ENCODE measurements around the gene TMEM169. TPM values are rescaled to one million over a fixed set of nuclear protein-coding genes. Genes with fewer than 3 reads are reported as not detected.

The TMEM169 gene
- polyA plus RNA-seq, 1 donor from 2014 or later, result 29.6 TPM

GRCh38 chr2:216098421-216099334, 17.0 kb downstream of the TMEM169 start:
- H3K9me3 ChIP-seq (ENCODE audit: low read length), result no peaks in the 10 kb centered on the region
- H3K9me2 ChIP-seq (ENCODE audit: insufficient read depth, low read length), result no peaks in the 10 kb centered on the region
- H3K9ac ChIP-seq (ENCODE audit: low read length), result no peak overlapping the region
- no peak for TF ChIP-seq MXI1 (conservative IDR thresholded peaks at IDR 0.05; ENCODE audit: poor library complexity, severe bottlenecking)
- TF ChIP-seq SMC3 (conservative IDR thresholded peaks at IDR 0.05; ENCODE audit: poor library complexity), result no peak
- no peak for TF ChIP-seq RAD21 (conservative IDR thresholded peaks at IDR 0.05)
- TF ChIP-seq, protein P1, sequence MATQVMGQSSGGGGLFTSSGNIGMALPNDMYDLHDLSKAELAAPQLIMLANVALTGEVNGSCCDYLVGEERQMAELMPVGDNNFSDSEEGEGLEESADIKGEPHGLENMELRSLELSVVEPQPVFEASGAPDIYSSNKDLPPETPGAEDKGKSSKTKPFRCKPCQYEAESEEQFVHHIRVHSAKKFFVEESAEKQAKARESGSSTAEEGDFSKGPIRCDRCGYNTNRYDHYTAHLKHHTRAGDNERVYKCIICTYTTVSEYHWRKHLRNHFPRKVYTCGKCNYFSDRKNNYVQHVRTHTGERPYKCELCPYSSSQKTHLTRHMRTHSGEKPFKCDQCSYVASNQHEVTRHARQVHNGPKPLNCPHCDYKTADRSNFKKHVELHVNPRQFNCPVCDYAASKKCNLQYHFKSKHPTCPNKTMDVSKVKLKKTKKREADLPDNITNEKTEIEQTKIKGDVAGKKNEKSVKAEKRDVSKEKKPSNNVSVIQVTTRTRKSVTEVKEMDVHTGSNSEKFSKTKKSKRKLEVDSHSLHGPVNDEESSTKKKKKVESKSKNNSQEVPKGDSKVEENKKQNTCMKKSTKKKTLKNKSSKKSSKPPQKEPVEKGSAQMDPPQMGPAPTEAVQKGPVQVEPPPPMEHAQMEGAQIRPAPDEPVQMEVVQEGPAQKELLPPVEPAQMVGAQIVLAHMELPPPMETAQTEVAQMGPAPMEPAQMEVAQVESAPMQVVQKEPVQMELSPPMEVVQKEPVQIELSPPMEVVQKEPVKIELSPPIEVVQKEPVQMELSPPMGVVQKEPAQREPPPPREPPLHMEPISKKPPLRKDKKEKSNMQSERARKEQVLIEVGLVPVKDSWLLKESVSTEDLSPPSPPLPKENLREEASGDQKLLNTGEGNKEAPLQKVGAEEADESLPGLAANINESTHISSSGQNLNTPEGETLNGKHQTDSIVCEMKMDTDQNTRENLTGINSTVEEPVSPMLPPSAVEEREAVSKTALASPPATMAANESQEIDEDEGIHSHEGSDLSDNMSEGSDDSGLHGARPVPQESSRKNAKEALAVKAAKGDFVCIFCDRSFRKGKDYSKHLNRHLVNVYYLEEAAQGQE (IDR thresholded peaks at IDR 0.05; ENCODE audit: borderline replicate concordance), result no peak
- no peak for TF ChIP-seq EZH2 (IDR thresholded peaks at IDR 0.05; ENCODE audit: borderline replicate concordance, insufficient read depth, low read length, poor library complexity, severe bottlenecking)
- TF ChIP-seq EP300 (conservative IDR thresholded peaks at IDR 0.05; ENCODE audit: poor library complexity, severe bottlenecking), result no peak
- TF ChIP-seq POLR2AphosphoS5 (IDR thresholded peaks at IDR 0.05), result no peak
- no peak for TF ChIP-seq CTCF (IDR thresholded peaks at IDR 0.05; ENCODE audit: poor library complexity, severe bottlenecking)
- TF ChIP-seq TAF1 (IDR thresholded peaks at IDR 0.05; ENCODE audit: low read depth), result no peak
- no peaks in the 10 kb centered on the region for H3K79me2 ChIP-seq (replicated peaks; ENCODE audit: insufficient read depth, low read length)
- peaks cover 8% of the 10 kb centered on the region for H3K36me3 ChIP-seq (ENCODE audit: insufficient read depth, low read length)
- no peak overlapping the region for H3K4me2 ChIP-seq (ENCODE audit: low read length)
- no peak overlapping the region for H3K4me3 ChIP-seq (ENCODE audit: low read length)
- H3K27me3 ChIP-seq (ENCODE audit: insufficient read depth, low read depth, low read length), result no peaks in the 10 kb centered on the region
- H3K27ac ChIP-seq (ENCODE audit: low read length), result no peak overlapping the region
- no peaks in the 10 kb centered on the region for H4K20me1 ChIP-seq (ENCODE audit: insufficient read depth)
- H3F3A ChIP-seq (ENCODE audit: insufficient read depth, low read length, poor library complexity, severe bottlenecking), result no peaks in the 10 kb centered on the region
- H2AFZ ChIP-seq (ENCODE audit: low read depth, low read length), result no peak overlapping the region

DNA sequence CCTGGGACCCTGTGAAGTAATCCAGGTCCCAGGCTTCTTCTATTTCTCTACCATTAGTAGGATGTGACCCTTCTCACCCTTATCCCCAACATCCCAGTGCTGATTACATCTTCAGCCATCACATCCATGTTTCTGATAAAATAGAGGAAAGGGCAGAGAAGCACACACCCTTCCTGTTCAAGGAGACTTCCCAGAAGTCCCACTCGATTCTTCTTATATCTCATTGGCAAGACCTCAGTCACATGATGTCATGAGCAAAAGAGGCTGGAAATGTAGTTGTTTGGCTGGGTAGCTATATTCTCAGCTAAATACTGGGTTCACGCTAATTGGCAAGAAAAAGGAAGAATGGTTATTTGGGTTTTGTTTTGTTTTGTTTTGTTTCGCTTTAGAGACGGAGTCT, 19.4 kb downstream of the TMEM169 start:
- Histone ChIP-seq H3K27ac (ENCODE audit: low read length) (no peak overlapping the region), H3K27me3 (ENCODE audit: insufficient read depth, low read depth, low read length) (no peaks in the 10 kb centered on the region), H3K79me2 (replicated peaks; ENCODE audit: insufficient read depth, low read length) (no peaks in the 10 kb centered on the region), H3K9me3 (ENCODE audit: low read length) (no peaks in the 10 kb centered on the region), H2AFZ (ENCODE audit: low read depth, low read length) (no peak overlapping the region), H3K9ac (ENCODE audit: low read length) (no peak overlapping the region), H3K36me3 (ENCODE audit: insufficient read depth, low read length) (peaks cover 8% of the 10 kb centered on the region), H3F3A (ENCODE audit: insufficient read depth, low read length, poor library complexity, severe bottlenecking) (no peaks in the 10 kb centered on the region), H3K4me2 (ENCODE audit: low read length) (no peak overlapping the region), H3K9me2 (ENCODE audit: insufficient read depth, low read length) (no peaks in the 10 kb centered on the region), H4K20me1 (ENCODE audit: insufficient read depth) (no peaks in the 10 kb centered on the region), H3K4me3 (ENCODE audit: low read length) (no peak overlapping the region)
- TF ChIP-seq POLR2AphosphoS5 (IDR thresholded peaks at IDR 0.05) (no peak), SMC3 (conservative IDR thresholded peaks at IDR 0.05; ENCODE audit: poor library complexity) (no peak), CTCF (IDR thresholded peaks at IDR 0.05; ENCODE audit: poor library complexity, severe bottlenecking) (no peak), RAD21 (conservative IDR thresholded peaks at IDR 0.05) (no peak), EZH2 (IDR thresholded peaks at IDR 0.05; ENCODE audit: borderline replicate concordance, insufficient read depth, low read length, poor library complexity, severe bottlenecking) (no peak)

All from neural cell (in vitro differentiated cells).